NAMALWA (cell line): ENCODE data around the gene ARFGAP1.

Experiments used
- DNase-seq: peaks from one replicate; pipeline ENCODE4 v3.0.0-alpha.2; 2015; ENCODE audit warnings: low spot score

The ARFGAP1 gene

GRCh38 chr20:63320616-63321147, 48.1 kb downstream of the ARFGAP1 start:
- DNase-seq: no peak

- DNase-seq: no peak
These were observed 48.7 kb downstream of the ARFGAP1 start for GRCh38 chr20:63321148-63321831.

- no peak for DNase-seq
These were observed 49.7 kb downstream of the ARFGAP1 start for GRCh38 chr20:63322146-63322932.

- DNase-seq: no peak
These were observed 50.3 kb downstream of the ARFGAP1 start for GRCh38 chr20:63322933-63323273.

GRCh38 chr20:63323357-63323981, 50.9 kb downstream of the ARFGAP1 start:
- no peak for DNase-seq

GRCh38 chr20:63325021-63325471, 52.4 kb downstream of the ARFGAP1 start:
- DNase-seq: no peak

GRCh38 chr20:63325554-63326313, 53.1 kb downstream of the ARFGAP1 start:
- DNase-seq: no peak

GRCh38 chr20:63326314-63327230, 54.0 kb downstream of the ARFGAP1 start:
- DNase-seq: no peak

GRCh38 chr20:63327231-63327745, 54.7 kb downstream of the ARFGAP1 start:
- DNase-seq: no peak

- DNase-seq: no peak
These were observed 55.5 kb downstream of the ARFGAP1 start for GRCh38 chr20:63328026-63328700.

- no peak for DNase-seq
These were observed 56.2 kb downstream of the ARFGAP1 start for GRCh38 chr20:63328718-63329275.

GRCh38 chr20:63329331-63330083, 56.9 kb downstream of the ARFGAP1 start:
- DNase-seq: no peak

GRCh38 chr20:63330084-63330760, 57.6 kb downstream of the ARFGAP1 start:
- no peak for DNase-seq

GRCh38 chr20:63330940-63331339, 58.3 kb downstream of the ARFGAP1 start:
- no peak for DNase-seq

GRCh38 chr20:63331741-63332400, 59.3 kb downstream of the ARFGAP1 start:
- no peak for DNase-seq

GRCh38 chr20:63332488-63333240, 60.1 kb downstream of the ARFGAP1 start:
- DNase-seq: no peak

GRCh38 chr20:63333241-63333836, 60.7 kb downstream of the ARFGAP1 start:
- DNase-seq: no peak
